ENCODE data around the gene SSC4D. TPM values are rescaled to one million over a fixed set of nuclear protein-coding genes. Genes with fewer than 3 reads are reported as not detected.

SSC4D gene
- total RNA-seq, 1 experiment from 2014 or later = 0.76 TPM

GRCh38 chr7:76354516-76354915, 55.0 kb downstream of the SSC4D start:
- no peak for DNase-seq (ENCODE audit: low spot score)

DNA sequence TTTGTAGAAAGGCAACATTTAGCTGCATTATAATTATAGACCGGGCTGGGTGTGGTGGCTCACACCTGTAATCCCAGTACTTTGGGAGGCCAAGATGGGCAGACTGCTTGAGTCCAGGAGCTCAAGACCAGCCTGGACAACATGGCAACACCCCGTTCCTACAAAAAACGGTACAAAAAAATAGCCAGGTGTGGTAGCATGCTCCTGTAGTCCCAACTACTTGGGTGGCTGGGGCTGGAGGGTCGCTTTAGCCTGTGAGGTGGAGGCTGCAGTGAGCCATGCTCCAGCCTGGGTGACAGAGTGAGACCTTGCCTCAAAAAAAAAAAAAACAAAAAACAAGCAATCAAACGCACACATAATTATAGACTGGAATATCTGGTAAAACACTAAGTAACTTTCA, 55.8 kb downstream of the SSC4D start:
- DNase-seq (ENCODE audit: low spot score) = no peak

DNA sequence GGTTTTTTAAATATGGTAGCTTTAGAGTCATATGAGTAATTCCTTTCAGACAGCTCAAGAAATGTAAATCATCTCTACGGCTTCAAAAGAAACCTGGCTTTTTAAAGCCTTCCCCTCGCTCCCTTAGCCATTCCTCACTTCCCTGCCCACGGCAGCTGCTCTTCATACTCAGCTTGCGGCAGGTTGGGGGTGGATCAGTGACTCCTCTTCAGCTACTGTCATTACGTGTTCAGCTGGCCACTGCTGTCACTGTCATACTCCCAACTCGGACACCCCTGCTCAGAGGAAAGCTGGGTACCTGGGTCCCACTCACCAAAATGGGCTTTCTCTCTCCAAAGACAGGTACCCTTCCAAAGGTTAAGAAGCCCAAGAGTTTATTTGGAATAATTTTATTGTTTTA, 57.3 kb downstream of the SSC4D start:
- DNase-seq (ENCODE audit: low spot score) = peak; percentile 41

DNA sequence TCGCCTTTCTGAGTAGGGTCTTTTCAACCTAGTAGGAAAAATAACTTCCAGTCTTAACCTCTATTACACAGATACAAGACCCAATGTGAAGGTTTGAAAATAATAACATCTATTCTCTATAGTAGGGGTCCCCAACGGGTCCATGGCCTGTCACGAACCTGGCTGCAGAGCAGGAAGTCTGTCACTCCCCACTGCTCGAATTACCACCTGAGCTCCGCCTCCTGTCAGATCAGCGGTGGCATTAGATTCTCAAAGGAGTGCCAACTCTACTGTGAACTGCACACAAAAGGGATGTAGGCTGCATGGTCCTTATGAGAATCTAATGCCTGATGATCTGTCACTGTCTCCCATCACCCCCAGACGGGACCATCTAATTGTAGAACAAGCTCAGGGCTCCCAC, 58.1 kb downstream of the SSC4D start:
- no peak for DNase-seq (ENCODE audit: low spot score)

GRCh38 chr7:76349313-76349885, 60.1 kb downstream of the SSC4D start:
- no peak for DNase-seq (ENCODE audit: low spot score)

GRCh38 chr7:76347710-76348109, 61.8 kb downstream of the SSC4D start:
- no peak for DNase-seq (ENCODE audit: low spot score)

DNA sequence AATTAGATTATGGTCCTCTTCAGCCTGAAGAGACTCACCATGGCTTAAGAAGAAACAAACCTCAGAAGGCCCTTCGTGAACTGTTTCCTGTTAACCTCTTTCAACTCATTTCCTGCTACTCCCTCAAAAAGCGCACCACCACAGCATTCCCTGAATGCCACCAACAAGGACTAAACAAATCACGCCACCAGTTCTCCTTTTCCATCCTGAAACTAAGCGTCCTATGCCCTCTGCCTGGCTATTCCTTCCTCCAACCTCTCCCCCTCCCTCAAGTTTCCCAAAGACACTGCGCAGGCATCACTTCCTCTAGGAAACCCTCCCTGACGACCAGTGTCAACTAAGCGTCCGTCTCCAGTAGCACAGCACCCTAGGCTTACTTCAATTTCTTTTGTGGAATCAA, 62.7 kb downstream of the SSC4D start:
- DNase-seq (ENCODE audit: low spot score) = no peak

GRCh38 chr7:76346097-76346496, 63.4 kb downstream of the SSC4D start:
- DNase-seq (ENCODE audit: low spot score) = no peak

- no peak for DNase-seq (ENCODE audit: low spot score)
Measured at GRCh38 chr7:76343931-76344321, 65.6 kb downstream of the SSC4D start.

DNA sequence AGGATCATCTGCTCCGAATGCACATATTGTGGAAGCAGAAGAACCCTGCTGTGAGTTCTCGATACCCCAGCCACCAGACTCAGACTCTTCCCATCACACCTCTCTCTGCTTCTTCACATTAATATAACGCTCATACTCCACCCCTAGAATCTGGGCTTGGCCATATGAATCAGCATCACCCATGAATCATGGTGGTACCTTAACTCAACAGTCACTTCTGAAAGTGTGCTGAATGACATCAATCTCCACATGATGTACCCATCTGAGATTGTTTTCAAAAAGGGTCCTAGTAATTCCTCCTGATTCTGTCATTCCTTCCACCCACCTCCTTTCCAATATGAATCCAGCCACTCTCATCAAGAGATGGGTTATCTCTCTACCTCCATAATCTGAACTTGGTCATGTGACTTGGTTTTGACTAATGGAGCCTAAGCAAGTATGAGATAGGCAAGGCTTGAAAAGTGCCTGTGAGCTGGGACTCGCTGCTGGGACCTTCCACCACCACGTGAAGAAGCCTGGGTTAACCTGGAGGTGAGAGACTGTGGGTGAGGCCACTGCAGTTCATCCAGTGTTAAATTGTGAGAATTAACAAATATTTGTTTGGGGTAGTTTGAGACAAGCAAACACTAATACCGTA, 66.1 kb downstream of the SSC4D start:
- DNase-seq (ENCODE audit: low spot score) = peak; percentile 63

DNA sequence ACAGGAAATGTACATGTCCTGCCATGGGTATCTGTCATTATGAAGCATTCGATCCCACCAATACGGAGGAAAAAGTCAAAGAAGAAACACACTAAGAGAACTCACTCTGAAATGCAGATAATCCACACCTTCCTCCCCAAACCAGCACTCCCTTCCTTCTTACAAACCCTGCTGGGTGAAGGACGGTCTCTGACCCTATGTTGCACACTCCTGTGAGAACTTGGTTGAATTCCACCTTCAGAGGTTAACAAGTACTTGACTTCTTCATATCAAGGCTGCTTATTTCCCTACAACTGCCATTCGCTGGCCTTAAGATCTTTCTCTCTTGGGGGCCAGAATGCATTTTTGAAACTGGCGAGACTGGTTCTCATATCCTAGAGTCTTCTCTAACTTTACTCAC, 67.3 kb downstream of the SSC4D start:
- DNase-seq (ENCODE audit: low spot score) = no peak

DNA sequence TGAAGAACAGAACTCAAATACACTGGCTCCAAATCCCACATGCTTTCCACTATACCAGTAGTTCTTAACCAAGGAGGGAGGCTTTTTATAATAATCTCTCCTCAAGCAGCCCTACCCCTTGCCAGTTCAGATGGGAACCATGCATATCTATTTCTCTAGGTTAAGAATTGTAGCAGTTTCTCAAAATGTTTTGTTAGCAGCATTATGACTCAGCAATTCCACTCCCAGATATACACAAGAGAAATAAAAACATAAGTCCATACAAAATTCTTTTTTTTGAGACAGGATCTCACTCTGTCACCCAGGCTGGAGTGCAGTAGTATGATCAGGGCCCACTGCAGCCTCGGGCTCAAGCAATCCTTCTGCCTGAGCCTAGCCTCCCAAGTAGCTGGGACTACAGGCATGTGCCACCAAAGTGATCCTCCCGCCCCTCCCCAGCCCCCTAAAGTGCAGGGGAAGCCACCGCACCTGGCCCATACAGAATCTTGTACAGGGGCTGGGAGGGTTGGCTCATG, 68.8 kb downstream of the SSC4D start:
- DNase-seq (ENCODE audit: low spot score) = peak; percentile 40

Other genes starting within 250 kb of the SSC4D start
- gene SRRM3, start 207.8 kb downstream of the SSC4D start, total RNA-seq (2014; rRNA removed; shearing (Covaris generic)) = 12.0 and 18.5 TPM in 2 replicates
- gene HSPB1, start 107.0 kb downstream of the SSC4D start, total RNA-seq (2014; rRNA removed; shearing (Covaris generic)) = 235 and 382 TPM in 2 replicates
- gene YWHAG, start 50.7 kb downstream of the SSC4D start, total RNA-seq (2014; rRNA removed; shearing (Covaris generic)) = 149 and 151 TPM in 2 replicates
- 3.9 and 12.1 TPM in 2 replicates for gene ZP3, start 15.3 kb upstream of the SSC4D start, total RNA-seq (2014; rRNA removed; shearing (Covaris generic))
- gene DTX2, start 52.0 kb upstream of the SSC4D start, total RNA-seq (2014; rRNA removed; shearing (Covaris generic)) = 18.0 and 36.7 TPM in 2 replicates
- 10.6 and 25.0 TPM in 2 replicates for gene UPK3B, start 100.9 kb upstream of the SSC4D start, total RNA-seq (2014; rRNA removed; shearing (Covaris generic))
- not detected in 2 replicates for gene SPDYE16, start 133.6 kb upstream of the SSC4D start, total RNA-seq (2014; rRNA removed; shearing (Covaris generic))
- gene POMZP3, start 217.6 kb upstream of the SSC4D start, total RNA-seq (2014; rRNA removed; shearing (Covaris generic)) = 12.8 and 19.4 TPM in 2 replicates

All from A172 (cell line).